ENCODE results near the gene USP24.

DNA sequence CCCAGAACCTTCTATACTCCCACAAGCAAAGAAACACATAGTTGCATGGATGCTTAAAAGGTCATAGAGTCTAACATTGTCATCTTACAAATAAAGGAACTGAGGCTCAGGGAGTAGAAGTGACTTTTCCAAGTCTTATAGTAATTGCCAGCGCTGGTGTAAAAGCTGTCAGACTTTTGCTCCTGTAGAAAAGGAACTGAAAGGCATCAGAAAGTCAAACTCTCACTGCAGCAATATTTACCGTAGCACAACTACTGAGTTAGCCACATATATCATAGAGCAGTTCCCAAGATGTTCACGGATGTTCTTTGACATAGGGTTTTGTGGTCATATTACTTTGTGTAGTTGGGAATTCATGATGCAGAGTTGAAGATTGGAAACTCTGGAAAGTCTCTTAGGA, 16.6 kb upstream of the USP24 start:
- TF ChIP-seq, protein P1, sequence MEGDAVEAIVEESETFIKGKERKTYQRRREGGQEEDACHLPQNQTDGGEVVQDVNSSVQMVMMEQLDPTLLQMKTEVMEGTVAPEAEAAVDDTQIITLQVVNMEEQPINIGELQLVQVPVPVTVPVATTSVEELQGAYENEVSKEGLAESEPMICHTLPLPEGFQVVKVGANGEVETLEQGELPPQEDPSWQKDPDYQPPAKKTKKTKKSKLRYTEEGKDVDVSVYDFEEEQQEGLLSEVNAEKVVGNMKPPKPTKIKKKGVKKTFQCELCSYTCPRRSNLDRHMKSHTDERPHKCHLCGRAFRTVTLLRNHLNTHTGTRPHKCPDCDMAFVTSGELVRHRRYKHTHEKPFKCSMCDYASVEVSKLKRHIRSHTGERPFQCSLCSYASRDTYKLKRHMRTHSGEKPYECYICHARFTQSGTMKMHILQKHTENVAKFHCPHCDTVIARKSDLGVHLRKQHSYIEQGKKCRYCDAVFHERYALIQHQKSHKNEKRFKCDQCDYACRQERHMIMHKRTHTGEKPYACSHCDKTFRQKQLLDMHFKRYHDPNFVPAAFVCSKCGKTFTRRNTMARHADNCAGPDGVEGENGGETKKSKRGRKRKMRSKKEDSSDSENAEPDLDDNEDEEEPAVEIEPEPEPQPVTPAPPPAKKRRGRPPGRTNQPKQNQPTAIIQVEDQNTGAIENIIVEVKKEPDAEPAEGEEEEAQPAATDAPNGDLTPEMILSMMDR (IDR thresholded peaks at IDR 0.05): no peak
- TF ChIP-seq POLR2A (IDR thresholded peaks at IDR 0.05) (no peak), POLR2AphosphoS5 (IDR thresholded peaks at IDR 0.05; ENCODE audit: insufficient read depth in 1 of 2, low read depth in 1 of 2) (no peak)
